Measurements from ENCODE around the gene CNEP1R1.
"Not testable (repeated sequence)": the region's sequence is repeated elsewhere in the genome, so short reads cannot be mapped to it uniquely, and the experiment has no call there.

The CNEP1R1 gene, protein sequence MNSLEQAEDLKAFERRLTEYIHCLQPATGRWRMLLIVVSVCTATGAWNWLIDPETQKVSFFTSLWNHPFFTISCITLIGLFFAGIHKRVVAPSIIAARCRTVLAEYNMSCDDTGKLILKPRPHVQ
- 15.0 reads per million, percentile 40 among the genes with 10 or more reads in this experiment for total RNA-seq

- DNase-seq, result peak; percentile 85
Measured at GRCh38 chr16:50024684-50025536, at the start of gene CNEP1R1. Gene CNEP1R1 (plus strand): TSS chr16:50025225. CDS start chr16:50025316, 91 bp downstream.

DNA sequence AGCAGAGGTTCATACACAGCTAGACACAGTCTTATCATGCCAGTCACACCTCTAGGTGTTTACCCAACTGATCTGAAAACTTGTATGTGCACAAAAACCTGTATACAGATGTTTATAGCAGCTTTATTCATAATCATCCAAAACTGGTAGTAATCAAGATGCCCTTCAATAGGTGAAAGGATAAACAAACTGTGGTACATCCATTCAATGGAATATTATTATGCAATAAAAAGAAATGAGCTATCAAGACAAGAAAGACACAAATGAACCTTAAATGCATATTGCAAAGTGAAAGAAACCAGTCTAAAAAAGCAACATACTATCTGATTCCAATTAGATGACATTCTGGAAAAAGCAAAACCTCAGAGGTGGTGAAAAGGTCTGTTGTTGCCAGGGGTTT lies 47.6 kb upstream of the CNEP1R1 start:
- DNase-seq, result no peak

GRCh38 chr16:49978569-49979326 lies 46.3 kb upstream of the CNEP1R1 start:
- DNase-seq, result no peak

DNA sequence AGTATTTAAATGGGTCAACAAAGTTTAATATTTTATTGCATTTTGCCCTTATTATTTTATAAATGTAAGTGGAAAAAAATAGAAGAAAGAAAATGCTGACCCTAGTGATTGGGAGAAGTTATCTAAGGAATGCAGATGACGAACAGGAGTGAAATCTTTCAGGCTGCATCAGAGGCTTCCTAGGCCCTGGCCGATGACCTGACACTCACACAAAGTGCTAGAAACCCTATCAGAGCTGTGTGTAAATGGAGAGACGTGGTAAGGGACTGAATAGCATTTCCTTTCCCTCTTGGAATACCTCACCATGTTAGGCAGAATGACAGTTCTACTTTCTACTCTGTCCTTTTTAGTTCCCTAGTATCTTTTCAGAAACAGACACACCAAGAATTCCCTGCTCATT lies 44.9 kb upstream of the CNEP1R1 start:
- no peak for DNase-seq

GRCh38 chr16:49986351-49987124 lies 38.5 kb upstream of the CNEP1R1 start:
- no peak for DNase-seq

- no peak for DNase-seq
Measured at GRCh38 chr16:49987381-49987780, 37.6 kb upstream of the CNEP1R1 start.

DNA sequence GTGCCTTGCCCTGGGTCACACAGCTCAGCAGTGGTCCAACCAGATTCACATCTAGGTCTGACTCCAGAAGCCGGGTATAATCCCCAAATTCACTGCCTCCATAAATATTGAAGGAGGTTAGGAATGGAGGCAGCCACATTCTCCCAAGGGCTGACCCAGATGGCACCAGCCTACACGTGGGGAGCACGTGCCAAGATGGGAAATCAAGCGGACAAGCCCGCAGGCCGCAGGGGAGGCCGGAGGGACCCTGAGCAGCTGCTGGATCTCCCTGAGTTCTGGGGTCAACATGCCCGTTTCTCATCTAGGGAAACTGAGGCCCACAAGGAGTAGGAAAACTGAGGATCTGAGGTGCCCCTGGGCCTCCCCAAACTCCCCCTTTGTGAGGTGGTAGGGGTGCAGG lies 32.2 kb upstream of the CNEP1R1 start:
- no peak for DNase-seq

- no peak for DNase-seq
Measured at GRCh38 chr16:49993579-49993978, 31.4 kb upstream of the CNEP1R1 start.

DNA sequence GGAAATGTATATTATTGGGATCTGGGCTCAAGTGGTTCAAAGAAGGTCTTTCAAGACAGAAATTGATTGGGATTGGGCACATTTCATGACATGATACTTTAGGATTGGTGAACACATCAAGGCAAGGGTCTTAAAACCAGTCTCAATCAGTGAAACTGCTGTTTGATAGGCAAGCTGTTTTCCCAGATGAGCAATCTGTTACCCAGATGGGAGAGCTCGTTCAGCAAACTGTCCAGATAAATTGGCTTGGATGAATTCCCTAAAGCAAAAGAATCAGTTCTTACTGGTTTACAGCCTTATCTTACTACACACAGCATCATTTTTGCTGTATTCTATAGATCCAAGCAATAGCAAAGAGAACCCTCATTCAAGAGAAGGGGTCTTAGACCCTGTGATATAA lies 31.0 kb upstream of the CNEP1R1 start:
- no peak for DNase-seq

GRCh38 chr16:49995720-49996119 lies 29.3 kb upstream of the CNEP1R1 start:
- no peak for DNase-seq

- DNase-seq, result no peak
Measured at GRCh38 chr16:49997721-49998251, 27.2 kb upstream of the CNEP1R1 start.

DNA sequence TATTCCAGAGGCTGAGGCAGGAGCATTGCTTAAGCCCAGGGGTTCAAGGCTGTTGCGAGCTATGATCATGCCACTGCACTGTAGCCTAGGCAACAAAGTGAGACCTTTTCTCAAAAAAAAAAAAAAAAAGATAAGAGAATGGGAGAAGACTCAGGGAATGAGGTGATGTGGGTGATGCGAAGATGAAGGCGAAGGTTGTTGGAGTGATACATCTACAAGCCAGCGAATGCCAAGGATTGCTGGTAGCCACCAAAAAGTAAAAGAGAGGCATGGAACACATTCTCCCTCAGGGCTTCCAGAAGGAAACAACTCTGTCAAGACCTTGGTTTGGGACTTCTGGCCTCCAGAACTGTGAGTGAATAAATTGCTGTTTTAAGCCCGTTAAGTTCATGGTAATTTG lies 26.0 kb upstream of the CNEP1R1 start:
- DNase-seq, result no peak

DNA sequence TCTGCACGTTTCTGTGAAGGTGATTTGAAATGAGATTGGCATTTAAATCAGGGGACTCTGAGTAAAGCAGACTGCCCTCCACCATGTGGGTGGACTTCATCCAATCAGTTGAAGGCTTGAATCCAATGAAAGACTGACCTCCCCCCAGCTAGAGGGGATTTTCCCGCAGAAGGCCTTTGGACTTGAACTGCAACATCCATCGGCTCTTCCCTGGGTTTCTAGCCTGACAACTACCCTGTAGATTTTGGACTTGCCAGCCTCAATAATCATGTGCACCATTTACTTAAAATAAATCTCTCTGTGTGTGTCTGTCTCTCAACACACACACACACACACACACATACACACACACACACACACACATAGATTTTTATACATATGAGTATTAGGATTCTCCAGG lies 23.9 kb upstream of the CNEP1R1 start:
- no peak for DNase-seq

DNA sequence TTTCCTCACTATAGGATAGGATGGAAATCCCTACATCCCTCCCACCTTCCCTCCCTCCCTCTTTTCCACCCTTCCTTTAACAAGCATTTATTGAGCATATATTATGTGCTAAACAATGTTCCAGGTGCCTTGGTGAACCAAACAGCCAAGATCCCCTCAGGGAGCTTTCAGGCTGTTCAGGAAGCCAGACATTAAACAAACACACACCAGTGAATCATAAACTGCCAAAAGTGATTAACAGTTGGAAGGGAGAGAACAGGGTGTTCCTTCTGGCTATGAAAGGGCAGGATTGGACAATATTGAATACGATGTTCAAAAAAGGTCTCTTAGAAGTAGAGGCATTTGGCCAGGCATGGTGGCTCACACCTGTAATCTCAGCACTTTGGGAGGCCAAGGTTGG lies 22.8 kb upstream of the CNEP1R1 start:
- no peak for DNase-seq

GRCh38 chr16:50004239-50004638 lies 20.8 kb upstream of the CNEP1R1 start:
- DNase-seq, result no peak

- DNase-seq, result no peak
Measured at GRCh38 chr16:50006964-50007363, 18.1 kb upstream of the CNEP1R1 start.

GRCh38 chr16:50007744-50008143 lies 17.3 kb upstream of the CNEP1R1 start:
- no peak for DNase-seq

DNA sequence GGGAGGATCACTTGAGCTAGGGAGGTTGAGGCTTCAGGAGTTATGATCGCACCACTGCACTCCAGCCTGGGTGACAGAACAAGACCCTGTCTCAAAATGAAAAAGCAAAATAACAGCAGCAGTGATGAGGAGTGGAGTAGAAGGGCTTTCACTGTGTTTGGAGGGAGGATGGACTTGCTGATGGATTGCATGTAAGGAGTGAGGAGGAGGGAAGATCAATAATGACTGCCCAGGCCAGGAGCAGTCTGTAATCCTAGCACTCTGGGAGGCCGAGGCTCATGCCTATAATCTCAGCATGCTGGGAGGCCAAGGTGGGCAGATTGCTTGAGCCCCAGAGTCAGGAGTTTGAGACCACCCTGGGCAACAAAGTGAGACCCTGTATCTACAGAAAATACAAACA lies 14.8 kb upstream of the CNEP1R1 start:
- no peak for DNase-seq

GRCh38 chr16:50011707-50012106 lies 13.3 kb upstream of the CNEP1R1 start:
- DNase-seq, result no peak

GRCh38 chr16:50012182-50012581 lies 12.8 kb upstream of the CNEP1R1 start:
- no peak for DNase-seq

GRCh38 chr16:50014211-50014610 lies 10.8 kb upstream of the CNEP1R1 start:
- DNase-seq, result not testable (repeated sequence)

DNA sequence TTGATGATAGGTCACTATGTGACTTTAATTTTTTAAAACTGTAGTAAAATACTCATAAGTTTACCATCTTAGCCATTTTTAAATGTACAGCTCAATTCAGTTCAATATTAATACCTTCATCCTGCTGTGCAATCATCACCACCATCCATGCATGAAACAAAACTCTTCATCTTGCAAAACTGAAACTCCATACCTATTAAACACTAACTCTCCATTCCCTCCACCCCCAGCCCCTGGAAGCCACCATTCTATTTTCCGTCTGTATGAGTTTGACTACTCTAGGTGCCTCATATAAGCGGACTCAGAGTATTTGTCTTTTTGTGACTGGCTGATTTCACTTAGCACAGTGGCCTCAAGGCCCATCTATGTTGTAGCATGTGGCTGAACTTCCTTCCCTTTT lies 9.4 kb upstream of the CNEP1R1 start:
- no peak for DNase-seq

GRCh38 chr16:50017553-50017952 lies 7.5 kb upstream of the CNEP1R1 start:
- no peak for DNase-seq
